H1 (cell line): ENCODE results near the gene UBN1. TPM values are rescaled to one million over a fixed set of nuclear protein-coding genes. Genes with fewer than 3 reads are reported as not detected.

Experiments used
- CTCF ChIA-PET: fragments of 300-600 bp; sonication (Branson Sonifier 250); formaldehyde crosslinking; loops from one replicate; lab custom pipeline; 2021; ENCODE audit not compliant: partially characterized antibody; lab: Charles Lee
- POLR2A ChIA-PET: fragments of 300-600 bp; sonication (Branson Sonifier 250); formaldehyde crosslinking; loops from one replicate; lab custom pipeline; 2021; ENCODE audit warnings: inconsistent platforms; ENCODE audit not compliant: partially characterized antibody; lab: Charles Lee
- DNase-seq, 2 experiments: peaks; one replicate each; pipeline versions ENCODE4 v3.0.0 to v3.0.0-alpha.2; 2010 to 2022; ENCODE audit warnings: low spot score in 2 of 2, low read depth in 1 of 2, mixed read lengths in 1 of 2
- FAIRE-seq: peaks from 2 replicates; lab custom pipeline; 2011; peaks lifted over from hg19 to GRCh38; lab: Jason Lieb, UNC
- H2AFZ ChIP-seq: 2 replicates; pipeline ENCODE4 v1.8.1; 2012; ENCODE audit warnings: low read length, inconsistent platforms
- H2AK5ac ChIP-seq: 2 replicates; pipeline ENCODE4 v1.6.1; 2013; ENCODE audit warnings: low read depth, low read length
- H2BK120ac ChIP-seq: replicated peaks from 2 replicates; pipeline ENCODE3; 2013; ENCODE audit warnings: low read depth, low read length, inconsistent platforms
- H2BK12ac ChIP-seq: 2 replicates; pipeline ENCODE4 v1.6.1; 2013; ENCODE audit warnings: low read depth, low read length
- H2BK15ac ChIP-seq: 2 replicates; pipeline ENCODE4 v1.6.1; 2013; ENCODE audit warnings: low read length
- H2BK20ac ChIP-seq: 2 replicates; pipeline ENCODE4 v1.6.1; 2013; ENCODE audit warnings: low read length
- H2BK5ac ChIP-seq: 2 replicates; pipeline ENCODE4 v1.6.1; 2013; ENCODE audit warnings: low read depth, low read length
- H3K14ac ChIP-seq: 2 replicates; pipeline ENCODE4 v1.6.1; 2013; ENCODE audit warnings: inconsistent platforms; ENCODE audit not compliant: insufficient read length
- H3K18ac ChIP-seq: 2 replicates; pipeline ENCODE4 v1.6.1; 2013; ENCODE audit warnings: low read length; ENCODE audit errors: extremely low read depth
- H3K23ac ChIP-seq: 2 replicates; pipeline ENCODE4 v1.6.1; 2013; ENCODE audit warnings: inconsistent platforms; ENCODE audit not compliant: insufficient read length
- H3K23me2 ChIP-seq: 2 replicates; pipeline ENCODE4 v1.6.1; 2013; ENCODE audit warnings: low read depth, low read length
- H3K27ac ChIP-seq: 2 replicates; pipeline ENCODE4 v1.6.1; 2011; ENCODE audit warnings: low read depth, low read length, inconsistent platforms
- H3K27me3 ChIP-seq, 4 experiments: replicated peaks in 1 of 4; 1 replicate in 1 of 4; 2 replicates in 3 of 4; pipeline versions ENCODE4 v1.6.1 to v1.8.1; 2011 to 2013; ENCODE audit warnings: low read length in 3 of 4, mild to moderate bottlenecking in 3 of 4, inconsistent platforms in 2 of 4, mixed read lengths in 2 of 4, moderate library complexity in 1 of 4; ENCODE audit not compliant: control insufficient read depth in 3 of 4, insufficient read depth in 3 of 4; ENCODE audit errors: extremely low read depth in 1 of 4
- H3K36me3 ChIP-seq, 4 experiments: 2 replicates each; pipeline versions ENCODE4 v1.6.1 to v1.8.1; 2011 to 2013; ENCODE audit warnings: mild to moderate bottlenecking in 4 of 4, low read length in 3 of 4, moderate library complexity in 2 of 4, control low read depth in 1 of 4, inconsistent platforms in 1 of 4; ENCODE audit not compliant: insufficient read depth in 4 of 4, control insufficient read depth in 2 of 4
- H3K4ac ChIP-seq: replicated peaks from 2 replicates; pipeline ENCODE3; 2013; ENCODE audit warnings: low read length, low read depth, mixed read lengths, inconsistent platforms; ENCODE audit not compliant: insufficient read length
- H3K4me1 ChIP-seq, 4 experiments: replicated peaks in 1 of 4; 1 replicate in 1 of 4; 2 replicates in 3 of 4; pipeline versions ENCODE4 v1.6.1 to v1.8.1; 2011 to 2013; ENCODE audit warnings: low read length in 3 of 4, inconsistent platforms in 2 of 4, mixed read lengths in 1 of 4; ENCODE audit not compliant: insufficient read depth in 4 of 4, control insufficient read depth in 3 of 4
- H3K4me2 ChIP-seq, 2 experiments: 2 replicates each; pipeline versions ENCODE4 v1.6.1 to v1.8.1; 2011 to 2013; ENCODE audit warnings: low read depth in 2 of 2, low read length in 2 of 2, control low read depth in 1 of 2, inconsistent platforms in 1 of 2, mild to moderate bottlenecking in 1 of 2; ENCODE audit not compliant: insufficient read depth in 1 of 2
- H3K4me3 ChIP-seq, 4 experiments: fragments of 200-600, 300-600 bp in 1 of 4; sonication (generic), shearing (Covaris generic), sonication (Bioruptor Twin) in 1 of 4; 2 replicates each; pipeline versions ENCODE4 v1.5.1 to v1.8.1; 2011 to 2016; ENCODE audit warnings: low read length in 4 of 4, low read depth in 3 of 4, control low read depth in 2 of 4, inconsistent platforms in 2 of 4, mild to moderate bottlenecking in 2 of 4, mixed read lengths in 1 of 4, moderate library complexity in 1 of 4; ENCODE audit not compliant: insufficient read depth in 2 of 4; ENCODE audit errors: extremely low read depth in 1 of 4
- H3K56ac ChIP-seq: replicated peaks from 2 replicates; pipeline ENCODE3; 2013; ENCODE audit warnings: low read depth, mild to moderate bottlenecking, mixed read lengths, low read length, inconsistent platforms; ENCODE audit not compliant: insufficient read length
- H3K79me1 ChIP-seq: 2 replicates; pipeline ENCODE4 v1.6.1; 2013; ENCODE audit warnings: low read depth, low read length, control low read depth
- H3K79me2 ChIP-seq, 2 experiments: 2 replicates each; pipeline versions ENCODE4 v1.6.1 to v1.8.1; 2012 to 2013; ENCODE audit warnings: low read length in 2 of 2, mild to moderate bottlenecking in 2 of 2, inconsistent platforms in 1 of 2; ENCODE audit not compliant: insufficient read depth in 2 of 2, control insufficient read depth in 1 of 2
- H3K9ac ChIP-seq, 4 experiments: replicated peaks in 1 of 4; 1 replicate in 1 of 4; 2 replicates in 3 of 4; pipeline versions ENCODE4 v1.6.1 to v1.8.1; 2011 to 2013; ENCODE audit warnings: low read depth in 3 of 4, low read length in 3 of 4, control low read depth in 2 of 4, mild to moderate bottlenecking in 2 of 4, moderate library complexity in 2 of 4, inconsistent platforms in 1 of 4; ENCODE audit errors: extremely low read depth in 1 of 4
- H3K9me3 ChIP-seq, 2 experiments: 2 replicates each; pipeline versions ENCODE4 v1.6.1 to v1.8.1; 2012 to 2013; ENCODE audit warnings: mild to moderate bottlenecking in 2 of 2, moderate library complexity in 2 of 2, control low read depth in 1 of 2, inconsistent platforms in 1 of 2, low read depth in 1 of 2, low read length in 1 of 2, mixed read lengths in 1 of 2; ENCODE audit not compliant: insufficient read depth in 2 of 2
- H4K20me1 ChIP-seq, 2 experiments: replicated peaks in 1 of 2; 2 replicates each; pipeline versions ENCODE3 to v1.8.1; 2011 to 2013; ENCODE audit warnings: inconsistent platforms in 2 of 2, low read length in 2 of 2, mild to moderate bottlenecking in 1 of 2; ENCODE audit not compliant: insufficient read depth in 2 of 2, control insufficient read depth in 1 of 2
- H4K5ac ChIP-seq: 2 replicates; pipeline ENCODE4 v1.6.1; 2013; ENCODE audit warnings: low read length, low read depth, mixed read lengths, inconsistent platforms; ENCODE audit not compliant: insufficient read length
- H4K8ac ChIP-seq: 2 replicates; pipeline ENCODE4 v1.8.0; 2013; ENCODE audit warnings: mild to moderate bottlenecking, moderate library complexity, low read length, inconsistent platforms; ENCODE audit not compliant: insufficient read depth; ENCODE audit errors: extremely low read depth
- H4K91ac ChIP-seq: replicated peaks from 2 replicates; pipeline ENCODE3; 2013; ENCODE audit warnings: low read length, mixed read lengths, inconsistent platforms; ENCODE audit not compliant: insufficient read length
- SIN3A ChIP-seq, 2 experiments: IDR thresholded peaks in 1 of 2; conservative IDR thresholded peaks in 1 of 2; 2 replicates each; pipeline ENCODE4 v1.6.1; 2011 to 2012; ENCODE audit warnings: low read length in 2 of 2, improper control_type of control experiment in 1 of 2, low read depth in 1 of 2, mild to moderate bottlenecking in 1 of 2
- WGBS, 2 experiments: shearing (Covaris generic) in 1 of 2; methylation state at CpG; one replicate each; pipeline versions ENCODE4 v1.1.6 to v1.1.7; 2013 to 2015; ENCODE audit warnings: low lambda C conversion rate in 2 of 2, mixed read lengths in 2 of 2, inconsistent platforms in 1 of 2, low coverage in 1 of 2, missing lambda C conversion rate in 1 of 2; ENCODE audit not compliant: insufficient replicate concordance in 2 of 2, insufficient coverage in 1 of 2, insufficient read length in 1 of 2; ENCODE audit errors: extremely low coverage in 1 of 2, missing lambda C conversion rate in 1 of 2; 5-methylcytosine and 5-hydroxymethylcytosine counted together
- polyA plus RNA-seq, 7 experiments: library from polyadenylated mRNA; depleted of rRNA in 3 of 7; stranded (reverse) in 5 of 7; unstranded in 2 of 7; fragments of >200 nt in 5 of 7; fragments of 200-250 nt in 2 of 7; gene quantifications; 1 replicate in 5 of 7; 2 replicates in 1 of 7; 4 replicates in 1 of 7; pipeline versions ENCODE4 v1.2.1 to v1.2.3, GENCODE V29; 2011 to 2013; ENCODE audit warnings: missing spikeins in 2 of 7, mixed read lengths in 2 of 7
- total RNA-seq: library from RNA; stranded (reverse); fragmentation: NEBNext Ultra II Directional; extraction: Animal tissue kit (Norgen Biotek cat#: 25700); gene quantifications from 2 replicates; pipeline ENCODE4 v1.2.1, GENCODE V29; 2021
- TF ChIP-seq, protein P1 (sequence below): IDR thresholded peaks from 2 replicates; pipeline ENCODE4 v1.6.1; 2011; ENCODE audit warnings: low read length, improper control_type of control experiment

The UBN1 gene
- total and polyA plus RNA-seq, 2 of the 8 experiments (the other 6 are each of a cell fraction or from before 2014, with no cell fraction given) = 16.2 to 37.0 TPM

DNA sequence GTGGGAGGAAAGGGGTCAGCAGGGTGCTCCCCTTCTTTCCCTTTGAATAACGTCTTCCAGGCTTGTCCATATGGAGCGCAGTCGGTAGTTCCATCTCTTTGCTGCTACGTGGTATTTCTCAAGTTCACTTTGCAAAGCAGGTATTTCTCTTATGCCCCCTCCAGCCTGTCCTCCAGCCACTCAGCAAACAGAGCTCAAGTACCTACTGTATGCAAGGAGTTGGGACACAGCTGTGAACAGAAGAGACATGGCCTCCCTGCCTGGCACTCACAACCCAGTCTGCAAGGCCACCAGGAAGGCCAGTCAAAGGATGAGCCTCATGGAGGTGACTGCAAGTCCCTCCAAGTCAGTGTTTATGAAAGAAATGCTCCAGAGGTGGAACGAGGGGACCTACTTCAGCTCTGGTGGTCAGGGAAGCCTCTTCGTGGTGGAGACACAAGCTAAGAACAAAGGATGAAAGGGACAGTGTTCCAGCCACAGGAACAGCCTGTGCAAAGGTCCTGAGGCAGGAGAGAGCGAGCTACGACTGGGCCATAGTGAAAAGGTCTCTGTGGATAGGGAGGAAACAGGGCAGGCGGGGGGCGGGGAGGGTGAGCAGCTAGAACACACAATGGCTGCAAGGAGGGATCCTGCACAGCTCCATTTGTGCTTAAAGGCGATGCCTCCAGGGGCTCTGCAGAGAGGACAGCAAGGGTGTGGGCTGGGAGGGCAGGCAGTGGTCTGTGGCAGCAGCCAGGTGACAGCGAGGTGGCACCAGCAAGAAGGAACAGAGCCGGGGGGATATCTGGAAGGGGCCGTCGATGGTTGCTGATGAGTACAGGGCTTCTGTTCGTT, 57.0 kb downstream of the UBN1 start:
- Histone ChIP-seq H4K5ac (no peak overlapping the region), H2BK15ac (no peak overlapping the region), H3K79me1 (no peaks in the 10 kb centered on the region), H3K9me3 (no peaks in the 10 kb centered on the region), H3K4me2 (no peak overlapping the region), H4K20me1 (no peaks in the 10 kb centered on the region), H3K23me2 (no peaks in the 10 kb centered on the region; the same call in 1 of the 2 replicates), H3K27ac (no peak overlapping the region), H3K18ac (no peak overlapping the region), H3K9ac (no peak overlapping the region), H3K36me3 (peaks cover 0 to 5% (median 3%) of the 10 kb centered on the region in 4 experiments; a peak in 4 of 8 replicates), H2BK12ac (no peak overlapping the region), H2BK5ac (no peak overlapping the region), H3K56ac (no peak overlapping the region), H3K23ac (no peak overlapping the region), H2BK20ac (no peak overlapping the region), H3K4me1 (no peaks in the 10 kb centered on the region), H3K4me3 (no peak overlapping the region), H2BK120ac (no peak overlapping the region), H4K91ac (no peak overlapping the region), H3K14ac (no peak overlapping the region), H4K8ac (no peak overlapping the region), H3K4ac (no peak overlapping the region), H2AFZ (no peak overlapping the region), H3K27me3 (no peaks in the 10 kb centered on the region), H3K79me2 (no peaks in the 10 kb centered on the region), H2AK5ac (no peak overlapping the region)
- WGBS, 2 experiments = 83% methylated on average over 16 of the region's 16 CpGs; no CpG with 5 or more reads in 1 of the 2 experiments
- no peak for FAIRE-seq
- ChIA-PET CTCF (interaction anchor here (1.1 to 1.2 kb wide), 3 partner anchors 9 to 51 kb away, joined by 4 to 5 read pairs (median 4); no protein-coding TSS in a partner anchor), POLR2A (interaction anchor here (0.7 to 1.1 kb wide), 2 partner anchors 11 to 43 kb away, joined by 3 read pairs; no protein-coding TSS in a partner anchor)
- no peak for DNase-seq
- TF ChIP-seq, protein P1, sequence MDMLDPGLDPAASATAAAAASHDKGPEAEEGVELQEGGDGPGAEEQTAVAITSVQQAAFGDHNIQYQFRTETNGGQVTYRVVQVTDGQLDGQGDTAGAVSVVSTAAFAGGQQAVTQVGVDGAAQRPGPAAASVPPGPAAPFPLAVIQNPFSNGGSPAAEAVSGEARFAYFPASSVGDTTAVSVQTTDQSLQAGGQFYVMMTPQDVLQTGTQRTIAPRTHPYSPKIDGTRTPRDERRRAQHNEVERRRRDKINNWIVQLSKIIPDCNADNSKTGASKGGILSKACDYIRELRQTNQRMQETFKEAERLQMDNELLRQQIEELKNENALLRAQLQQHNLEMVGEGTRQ = no peak
- no peak for TF ChIP-seq SIN3A (conservative IDR thresholded peaks at IDR 0.05 in 1 of 2, IDR thresholded peaks at IDR 0.05 in 1 of 2; ENCODE audit: low read depth in 1 of 2, low read length in 2 of 2)
